Subcutaneous adipose tissue (tissue), 4 donors: Measurements from ENCODE around the gene NFIX. TPM values are rescaled to one million over a fixed set of nuclear protein-coding genes. Genes with fewer than 3 reads are reported as not detected.

Source experiments
- CTCF ChIP-seq: fragments of 450-650 bp; IDR thresholded peaks from one replicate; pipeline ENCODE4 v1.5.1; 2016; ENCODE audit warnings: low read depth, mild to moderate bottlenecking, control low read depth, antibody characterized with exemption, moderate library complexity
- total RNA-seq, 4 donors: library from RNA; depleted of rRNA; stranded (reverse); fragments of >200 nt; gene quantifications; one replicate each; pipeline ENCODE4 v1.1.0, GENCODE V29; 2016

The NFIX gene
- total RNA-seq, 4 donors from 2014 or later, result 32.8 to 102 (median 47.0) TPM

DNA sequence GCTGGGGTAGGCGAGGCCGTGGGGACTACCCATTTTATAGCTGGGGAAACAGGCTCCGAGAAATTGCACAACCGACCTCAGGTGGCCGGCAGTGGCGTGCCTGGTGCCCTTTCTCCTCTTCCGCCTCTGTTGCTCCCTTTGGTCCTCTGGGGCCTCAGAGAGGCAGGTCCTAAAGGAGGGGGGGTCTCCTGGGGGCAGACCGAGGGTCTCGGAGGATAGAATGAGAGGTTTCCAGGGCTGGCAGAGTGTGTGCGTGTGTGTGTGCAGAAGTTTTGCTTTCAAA, 143.6 kb downstream of the NFIX start:
- no peak for TF ChIP-seq CTCF

DNA sequence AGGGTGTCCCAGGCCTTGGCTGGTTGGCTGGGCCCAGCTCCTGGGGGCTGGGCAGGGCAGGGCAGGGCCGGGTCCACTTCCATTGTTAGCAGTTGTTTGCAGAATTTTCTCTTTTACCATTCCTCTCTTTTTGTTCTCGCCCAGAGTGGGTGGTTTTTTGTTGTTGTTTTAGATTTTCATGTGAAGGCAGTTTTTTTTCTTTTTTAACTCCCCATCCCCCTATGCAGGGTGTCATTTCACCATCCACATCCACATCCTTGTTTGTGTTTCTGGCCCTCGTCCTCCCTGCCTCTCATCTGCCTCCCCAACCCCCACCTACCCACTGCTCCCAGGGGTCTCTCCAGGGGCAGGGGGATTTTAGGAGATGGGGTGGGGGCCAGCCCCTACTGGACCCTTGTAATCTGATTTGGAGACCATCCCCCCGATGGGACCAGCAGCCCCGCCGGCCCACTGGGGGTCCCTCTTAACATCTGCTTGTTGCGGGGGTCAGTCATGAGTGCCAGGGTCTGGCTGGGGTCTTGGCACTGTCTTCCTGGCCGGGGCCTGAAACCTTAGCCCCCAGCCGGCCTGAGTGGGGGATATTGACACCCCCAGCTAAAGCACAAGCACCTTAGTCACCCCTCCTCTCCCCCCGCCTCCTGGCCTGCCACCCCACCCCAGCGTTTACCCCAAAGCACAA, 144.5 kb downstream of the NFIX start:
- no peak for TF ChIP-seq CTCF

DNA sequence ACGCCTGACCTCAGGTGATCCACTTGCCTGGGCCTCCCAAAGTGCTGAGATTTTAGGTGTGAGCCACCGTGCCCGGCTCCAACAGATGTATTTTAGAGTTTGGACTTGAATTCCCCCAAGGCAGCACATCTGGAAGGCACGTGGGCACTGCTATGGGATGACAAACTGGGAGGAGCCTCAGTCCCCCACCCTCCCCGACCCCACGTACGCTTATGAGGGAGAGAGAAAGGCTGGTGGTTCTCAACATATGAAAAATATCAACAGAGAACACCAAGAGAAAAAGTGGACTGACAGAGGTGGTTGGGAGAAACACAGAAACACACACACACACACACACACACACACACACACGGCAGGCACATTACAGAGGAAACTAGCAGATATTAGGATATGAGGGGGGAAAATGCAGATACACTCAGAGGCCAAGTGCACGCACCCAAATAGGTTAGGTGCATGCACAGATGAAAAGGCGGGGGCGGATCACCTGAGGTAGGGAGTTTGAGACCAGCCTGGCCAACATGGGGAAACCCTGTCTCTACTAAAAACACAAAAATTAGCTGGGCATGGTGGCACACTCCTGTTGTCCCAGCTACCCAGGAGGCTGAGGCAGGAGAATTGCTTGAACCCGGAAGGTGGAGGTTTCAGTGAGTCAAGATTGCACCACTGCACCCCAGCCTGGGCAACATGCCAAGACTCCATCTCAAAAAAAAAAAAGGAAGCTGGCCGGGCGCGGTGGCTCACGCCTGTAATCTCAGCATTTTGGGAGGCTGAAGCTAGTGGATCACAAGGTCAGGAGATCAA, 151.7 kb downstream of the NFIX start:
- no peak for TF ChIP-seq CTCF

Other genes starting within 250 kb of the NFIX start
- gene BEST2, start 243.7 kb upstream of the NFIX start, total RNA-seq, result not detected
- gene HOOK2, start 219.9 kb upstream of the NFIX start, total RNA-seq, result 100 to 1,000 TPM in 1 of 4 donors, 10 to 100 TPM in 3; 17.1 to 290 (median 36.9) TPM
- gene JUNB, start 204.0 kb upstream of the NFIX start, total RNA-seq, result 100 to 1,000 TPM in 3 of 4 donors, 10 to 100 TPM in 1; 77.6 to 304 (median 155) TPM
- 100 to 1,000 TPM; 124 to 217 (median 135) TPM for gene PRDX2, start 193.7 kb upstream of the NFIX start, total RNA-seq
- gene THSD8, start 193.4 kb upstream of the NFIX start, total RNA-seq, result 1 to 10 TPM in 1 of 4 donors, not detected in 3; 1.3 TPM
- gene RNASEH2A, start 188.9 kb upstream of the NFIX start, total RNA-seq, result 1 to 10 TPM; 3.6 to 7.5 (median 5.1) TPM
- gene RTBDN, start 160.9 kb upstream of the NFIX start, total RNA-seq, result not detected
- gene MAST1, start 157.0 kb upstream of the NFIX start, total RNA-seq, result under 1 TPM in 1 of 4 donors, not detected in 3; 0.17 TPM
- gene DNASE2, start 114.0 kb upstream of the NFIX start, total RNA-seq, result 10 to 100 TPM; 24.9 to 74.8 (median 48.2) TPM
- not detected for gene KLF1, start 108.3 kb upstream of the NFIX start, total RNA-seq
- gene GCDH, start 104.3 kb upstream of the NFIX start, total RNA-seq, result 10 to 100 TPM; 34.9 to 98.5 (median 46.0) TPM
- not detected for gene SYCE2, start 76.2 kb upstream of the NFIX start, total RNA-seq
- gene FARSA, start 61.8 kb upstream of the NFIX start, total RNA-seq, result 10 to 100 TPM; 20.1 to 28.6 (median 22.9) TPM
- gene CALR, start 56.9 kb upstream of the NFIX start, total RNA-seq, result 100 to 1,000 TPM; 222 to 414 (median 307) TPM
- gene RAD23A, start 49.6 kb upstream of the NFIX start, total RNA-seq, result 100 to 1,000 TPM in 1 of 4 donors, 10 to 100 TPM in 3; 52.2 to 123 (median 84.5) TPM
- 10 to 100 TPM; 25.3 to 48.8 (median 31.7) TPM for gene GADD45GIP1, start 38.3 kb upstream of the NFIX start, total RNA-seq
- not detected for gene DAND5, start 25.9 kb upstream of the NFIX start, total RNA-seq
- 10 to 100 TPM; 13.7 to 27.7 (median 21.5) TPM for gene LYL1, start 107.4 kb downstream of the NFIX start, total RNA-seq
- 10 to 100 TPM; 19.5 to 35.6 (median 27.2) TPM for gene TRMT1, start 121.3 kb downstream of the NFIX start, total RNA-seq
- gene NACC1, start 122.8 kb downstream of the NFIX start, total RNA-seq, result 10 to 100 TPM in 2 of 4 donors, 1 to 10 TPM in 2; 8.5 to 13.6 (median 9.7) TPM
- gene STX10, start 154.9 kb downstream of the NFIX start, total RNA-seq, result 10 to 100 TPM; 50.5 to 98.4 (median 72.6) TPM
- gene IER2, start 154.9 kb downstream of the NFIX start, total RNA-seq, result 10 to 100 TPM; 14.5 to 52.6 (median 20.2) TPM